GM12875 (cell line): ENCODE data around the gene SPOCK2.

Experiments used
- H3K4me3 ChIP-seq: one replicate; pipeline ENCODE4 v1.5.1; 2011; ENCODE audit warnings: low read depth, low read length, control low read depth
- TF ChIP-seq, protein P1 (sequence below): IDR thresholded peaks from 2 replicates; pipeline ENCODE4 v1.5.1; 2011; ENCODE audit warnings: low read depth, mild to moderate bottlenecking, control low read depth, inconsistent platforms, low read length, moderate library complexity, borderline replicate concordance; ENCODE audit not compliant: insufficient read depth

The SPOCK2 gene

DNA sequence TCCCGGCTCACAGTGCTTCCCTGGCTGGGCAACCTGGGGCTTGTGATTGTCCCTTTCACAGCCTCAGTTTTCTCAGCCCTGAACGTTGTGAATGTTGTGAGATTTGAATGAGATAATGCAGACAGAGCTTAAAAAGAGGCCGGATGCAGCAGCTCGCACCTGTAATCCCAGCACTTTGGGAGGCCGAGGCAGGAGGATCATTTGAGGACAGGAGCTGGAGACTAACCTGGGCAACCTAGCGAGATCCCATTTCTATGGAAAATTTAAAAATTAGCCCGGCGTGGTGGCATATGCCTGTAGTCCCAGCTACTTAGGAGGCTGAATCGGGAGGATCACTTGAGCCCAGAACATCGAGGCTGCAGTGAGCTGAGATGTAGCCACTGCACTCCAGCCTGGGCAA is 56.6 kb downstream of the SPOCK2 start:
- no peak overlapping the region for H3K4me3 ChIP-seq
- TF ChIP-seq, protein P1, sequence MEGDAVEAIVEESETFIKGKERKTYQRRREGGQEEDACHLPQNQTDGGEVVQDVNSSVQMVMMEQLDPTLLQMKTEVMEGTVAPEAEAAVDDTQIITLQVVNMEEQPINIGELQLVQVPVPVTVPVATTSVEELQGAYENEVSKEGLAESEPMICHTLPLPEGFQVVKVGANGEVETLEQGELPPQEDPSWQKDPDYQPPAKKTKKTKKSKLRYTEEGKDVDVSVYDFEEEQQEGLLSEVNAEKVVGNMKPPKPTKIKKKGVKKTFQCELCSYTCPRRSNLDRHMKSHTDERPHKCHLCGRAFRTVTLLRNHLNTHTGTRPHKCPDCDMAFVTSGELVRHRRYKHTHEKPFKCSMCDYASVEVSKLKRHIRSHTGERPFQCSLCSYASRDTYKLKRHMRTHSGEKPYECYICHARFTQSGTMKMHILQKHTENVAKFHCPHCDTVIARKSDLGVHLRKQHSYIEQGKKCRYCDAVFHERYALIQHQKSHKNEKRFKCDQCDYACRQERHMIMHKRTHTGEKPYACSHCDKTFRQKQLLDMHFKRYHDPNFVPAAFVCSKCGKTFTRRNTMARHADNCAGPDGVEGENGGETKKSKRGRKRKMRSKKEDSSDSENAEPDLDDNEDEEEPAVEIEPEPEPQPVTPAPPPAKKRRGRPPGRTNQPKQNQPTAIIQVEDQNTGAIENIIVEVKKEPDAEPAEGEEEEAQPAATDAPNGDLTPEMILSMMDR: no peak

DNA sequence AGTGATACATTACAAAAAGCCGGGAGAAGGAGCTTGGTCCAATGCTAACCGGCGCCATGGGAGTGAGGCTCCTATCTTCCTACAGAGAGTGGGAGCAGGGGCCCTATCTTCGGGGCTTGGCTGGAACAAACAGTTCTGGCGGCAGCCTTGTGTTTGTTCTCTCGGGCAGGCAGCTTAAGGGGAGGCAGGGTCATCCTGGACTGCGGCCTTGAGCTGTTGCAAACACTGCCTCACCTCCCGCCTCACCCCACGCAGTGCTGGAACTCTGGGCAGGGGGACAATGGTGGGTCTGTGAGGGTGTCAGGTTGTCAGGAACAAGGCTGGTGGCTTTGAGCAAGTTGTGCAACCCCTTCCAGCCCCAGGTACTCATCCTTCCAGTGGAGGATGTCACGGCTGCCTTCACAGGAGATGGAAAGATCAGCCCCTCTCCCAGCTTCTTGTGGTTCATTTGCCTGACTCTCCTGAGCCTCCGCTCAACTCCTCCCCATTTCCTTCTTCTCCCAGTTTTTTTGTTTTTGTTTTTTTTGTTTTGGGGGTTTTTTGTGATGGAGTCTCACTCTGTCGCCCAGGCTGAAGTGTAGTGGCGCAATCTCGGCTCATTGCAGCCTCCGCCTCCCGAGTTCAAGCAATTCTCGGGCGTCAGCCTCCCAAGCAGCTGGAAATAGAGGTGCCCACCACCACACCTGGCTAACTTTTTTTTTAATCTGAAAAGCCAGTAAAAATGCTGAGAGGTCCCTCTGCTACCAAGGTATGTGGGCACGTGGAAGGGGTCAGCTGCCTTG is 57.4 kb downstream of the SPOCK2 start:
- no peak overlapping the region for H3K4me3 ChIP-seq
- TF ChIP-seq, protein P1: no peak

DNA sequence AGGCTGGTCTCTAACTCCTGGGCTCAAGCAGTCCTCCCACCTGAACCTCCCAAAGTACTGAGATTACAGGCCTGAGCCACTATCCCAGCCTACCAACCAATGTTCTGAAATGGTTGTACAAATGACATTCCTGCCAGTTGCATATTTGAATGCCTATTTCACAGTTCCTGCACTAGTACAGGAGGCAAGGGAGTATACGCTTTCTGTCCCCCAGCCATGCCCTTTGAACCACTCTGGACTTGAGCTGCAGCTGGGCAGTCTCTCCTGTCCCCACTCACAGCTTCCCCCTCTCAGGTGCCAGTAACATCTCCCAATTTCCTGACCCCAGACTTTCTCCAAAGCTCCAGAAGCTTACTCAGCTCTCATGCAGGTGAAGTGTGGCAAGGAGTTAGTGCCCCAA is 58.9 kb downstream of the SPOCK2 start:
- TF ChIP-seq, protein P1: no peak
- no peak overlapping the region for H3K4me3 ChIP-seq

- TF ChIP-seq, protein P1: no peak
- no peak overlapping the region for H3K4me3 ChIP-seq
These were observed 60.9 kb downstream of the SPOCK2 start for GRCh38 chr10:72027498-72027897.

GRCh38 chr10:72026278-72027111 is 61.9 kb downstream of the SPOCK2 start:
- TF ChIP-seq, protein P1: no peak
- no peak overlapping the region for H3K4me3 ChIP-seq

DNA sequence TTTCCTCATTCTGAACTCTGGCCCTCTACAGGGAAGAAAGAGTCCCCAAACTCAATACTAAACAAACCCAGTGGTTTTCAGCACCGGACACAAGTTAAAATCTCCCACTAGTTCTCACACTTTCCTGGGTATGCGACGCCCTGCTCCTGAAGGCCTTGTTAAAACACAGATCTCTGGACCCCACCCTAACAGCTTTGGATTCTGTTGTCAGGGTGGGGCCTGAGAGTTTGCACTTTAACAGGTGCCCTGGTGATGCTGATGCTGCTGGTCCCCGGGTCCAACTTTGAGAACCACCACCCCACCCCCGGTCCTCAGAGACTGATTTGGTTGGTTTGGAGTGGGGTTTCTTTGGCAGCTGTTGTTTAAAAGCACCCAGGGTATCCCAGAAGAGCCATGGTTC is 62.5 kb downstream of the SPOCK2 start:
- no peak overlapping the region for H3K4me3 ChIP-seq
- TF ChIP-seq, protein P1: no peak
